Aorta (tissue), 5 donors: ENCODE measurements around the gene PLB1. TPM values are rescaled to one million over a fixed set of nuclear protein-coding genes. Genes with fewer than 3 reads are reported as not detected.

Source experiments
- ATAC-seq: fragments of 200-7000 bp; cut with Tn5 transposase; one replicate; pipeline ENCODE4 v1.9.1; 2022; ENCODE audit warnings: moderate library complexity; ENCODE audit not compliant: low FRiP score
- DNase-seq, 2 donors: peaks; one replicate each; pipeline ENCODE4 v3.0.0-alpha.2; 2020
- H3K27ac ChIP-seq, 2 donors: one replicate each; pipeline ENCODE4 v1.5.1; 2013; ENCODE audit warnings: low read length in 2 of 2, mild to moderate bottlenecking in 2 of 2, moderate library complexity in 2 of 2, control low read depth in 1 of 2, inconsistent platforms in 1 of 2, low read depth in 1 of 2
- H3K27me3 ChIP-seq, 2 donors: one replicate each; pipeline ENCODE4 v1.6.1; 2013; ENCODE audit warnings: control low read depth in 1 of 2, low read length in 1 of 2, mild to moderate bottlenecking in 1 of 2, moderate library complexity in 1 of 2; ENCODE audit not compliant: insufficient read depth in 2 of 2, control insufficient read depth in 1 of 2
- H3K36me3 ChIP-seq, 2 donors: one replicate each; pipeline ENCODE4 v1.6.1; 2013; ENCODE audit warnings: control low read depth in 1 of 2, low read length in 1 of 2, mild to moderate bottlenecking in 1 of 2; ENCODE audit not compliant: insufficient read depth in 2 of 2, control insufficient read depth in 1 of 2
- H3K4me1 ChIP-seq, 2 donors: one replicate each; pipeline ENCODE4 v1.6.1; 2013; ENCODE audit warnings: low read length in 2 of 2, control low read depth in 1 of 2, mild to moderate bottlenecking in 1 of 2, moderate library complexity in 1 of 2; ENCODE audit not compliant: insufficient read depth in 2 of 2, control insufficient read depth in 1 of 2
- H3K4me3 ChIP-seq, 2 donors: one replicate each; pipeline ENCODE4 v1.5.1; 2013; ENCODE audit warnings: low read length in 2 of 2, control low read depth in 1 of 2, mild to moderate bottlenecking in 1 of 2
- H3K9me3 ChIP-seq: one replicate; pipeline ENCODE4 v1.6.1; 2013; ENCODE audit warnings: mild to moderate bottlenecking, low read length; ENCODE audit not compliant: control insufficient read depth
- WGBS, 2 donors: extraction: QIAGEN DNeasy Blood & Tissue Kit; methylation state at CpG; one replicate each; pipeline ENCODE4 v1.1.7; 2013; 5-methylcytosine and 5-hydroxymethylcytosine counted together
- intact Hi-C, 2 donors: fragments of 100-400 bp; cut with DNase I; formaldehyde crosslinking; loops; one replicate each; pipeline versions ENCODE4 v1.14.2 to v1.15.0; 2022
- polyA plus RNA-seq, 2 donors: library from polyadenylated mRNA; stranded (reverse); fragments of 200-250 nt; gene quantifications; one replicate each; pipeline ENCODE4 v1.2.3, GENCODE V29; 2013
- total RNA-seq, 2 donors: library from RNA; stranded (reverse); fragmentation: NEBNext Ultra II Directional; extraction: Animal tissue kit (Norgen Biotek cat#: 25700); gene quantifications; one replicate each; pipeline ENCODE4 v1.2.1, GENCODE V29; 2021
- donor health status: healthy with polysubstance abuse.
- donor health status: Bipolar disorder and iron deficiency.
- donor health status: DM: no; HTN: no; CAD: no.
- donor health status: DM: no; HTN: no; CAD: no.
- donor health status: DM: yes; HTN: yes; CAD: no.

PLB1 gene
- total and polyA plus RNA-seq, 4 donors: 4.9 to 16.3 (median 7.1) TPM

DNA sequence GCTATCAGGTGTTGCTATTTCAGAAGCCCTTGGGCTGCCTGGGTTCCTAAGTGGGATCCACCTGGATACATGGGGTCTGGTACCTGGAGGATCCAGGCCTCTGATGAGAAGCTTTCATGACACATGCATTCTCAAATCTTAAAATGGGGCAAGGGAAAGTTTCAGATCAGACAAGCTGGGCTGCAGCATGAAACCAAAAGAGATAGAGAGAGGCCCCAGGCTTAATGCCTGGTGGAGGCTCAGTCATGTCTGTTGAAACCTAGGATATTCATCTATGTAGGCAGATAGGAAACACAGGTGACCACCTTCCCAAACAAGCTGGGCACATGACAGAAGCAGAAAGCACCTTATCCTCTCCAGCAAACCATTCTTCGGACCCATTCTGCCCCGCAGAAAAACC is 18.8 kb upstream of the PLB1 start:
- Histone ChIP-seq H3K27me3 (no peaks in the 10 kb centered on the region), H3K36me3 (no peaks in the 10 kb centered on the region), H3K9me3 (no peaks in the 10 kb centered on the region), H3K4me3 (no peak overlapping the region), H3K27ac (no peak overlapping the region), H3K4me1 (no peaks in the 10 kb centered on the region)
- intact Hi-C loops: no loop called here
- DNase-seq (no peak), ATAC-seq (no peak)
- 92 to 93% methylated on average over 2 of the region's 2 CpGs for WGBS, 2 donors

DNA sequence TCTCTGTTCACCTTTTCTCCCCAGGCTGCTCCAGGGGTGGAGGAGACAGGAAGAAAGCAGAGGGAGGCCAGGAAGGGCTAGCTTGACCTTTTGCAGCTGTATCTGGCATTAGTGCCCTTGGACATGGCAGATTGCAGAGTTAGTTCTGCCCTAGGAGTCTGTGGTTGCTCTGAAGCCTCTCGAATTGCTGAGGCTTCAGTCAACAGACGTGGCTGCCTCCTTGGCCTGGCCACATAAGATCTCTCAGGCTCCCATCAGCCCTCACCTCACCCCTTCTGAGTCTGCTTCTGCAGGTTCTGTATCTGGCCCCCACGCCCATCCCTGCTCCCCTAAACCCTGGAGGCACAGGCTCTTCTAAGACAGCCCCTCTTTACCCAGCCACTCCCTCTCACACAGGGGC is 18.2 kb upstream of the PLB1 start:
- Histone ChIP-seq H3K27me3 (no peaks in the 10 kb centered on the region), H3K36me3 (no peaks in the 10 kb centered on the region), H3K27ac (no peak overlapping the region), H3K4me3 (no peak overlapping the region), H3K9me3 (no peaks in the 10 kb centered on the region), H3K4me1 (no peaks in the 10 kb centered on the region)
- intact Hi-C loops: no loop called here
- DNase-seq (no peak), ATAC-seq (no peak)
- 87 to 93% methylated on average over 3 of the region's 3 CpGs for WGBS, 2 donors

DNA sequence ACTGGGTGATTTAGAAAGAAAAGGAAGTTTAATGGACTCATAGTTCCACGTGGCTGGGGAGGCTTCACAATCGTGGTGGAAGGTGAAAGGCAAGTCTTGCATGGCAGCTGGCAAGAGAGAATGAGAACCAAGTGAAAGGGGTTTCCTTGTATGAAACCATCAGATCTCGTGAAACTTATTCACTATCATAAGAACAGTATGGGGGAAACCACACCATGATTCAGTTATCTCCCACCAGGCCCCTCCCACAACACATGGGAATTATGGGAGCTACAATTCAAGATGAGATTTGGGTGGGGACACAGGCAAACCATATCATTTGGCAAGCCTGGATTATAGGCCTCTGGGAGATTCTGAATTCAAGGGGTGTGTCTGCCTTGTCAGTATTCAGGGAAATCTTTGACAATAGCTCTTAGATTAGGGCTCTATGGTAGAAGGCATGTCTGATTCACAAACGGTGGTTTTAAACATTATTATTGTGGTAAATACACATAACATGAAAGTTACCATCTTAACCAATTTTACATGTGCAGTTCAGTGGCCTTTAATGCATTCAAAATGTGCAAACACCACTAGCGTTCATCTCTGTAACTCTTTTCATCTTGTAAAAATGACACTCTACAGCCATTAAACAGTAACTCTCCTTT is 15.3 kb upstream of the PLB1 start:
- H3K4me3 ChIP-seq: no peak overlapping the region
- WGBS, 2 donors: 79 to 81% methylated on average over 5 of the region's 5 CpGs
- no peaks in the 10 kb centered on the region for H3K36me3 ChIP-seq
- DNase-seq: no peak
- intact Hi-C loops: no loop called here
- H3K4me1 ChIP-seq: no peaks in the 10 kb centered on the region
- no peak for ATAC-seq
- no peaks in the 10 kb centered on the region for H3K9me3 ChIP-seq
- no peak overlapping the region for H3K27ac ChIP-seq
- no peaks in the 10 kb centered on the region for H3K27me3 ChIP-seq

DNA sequence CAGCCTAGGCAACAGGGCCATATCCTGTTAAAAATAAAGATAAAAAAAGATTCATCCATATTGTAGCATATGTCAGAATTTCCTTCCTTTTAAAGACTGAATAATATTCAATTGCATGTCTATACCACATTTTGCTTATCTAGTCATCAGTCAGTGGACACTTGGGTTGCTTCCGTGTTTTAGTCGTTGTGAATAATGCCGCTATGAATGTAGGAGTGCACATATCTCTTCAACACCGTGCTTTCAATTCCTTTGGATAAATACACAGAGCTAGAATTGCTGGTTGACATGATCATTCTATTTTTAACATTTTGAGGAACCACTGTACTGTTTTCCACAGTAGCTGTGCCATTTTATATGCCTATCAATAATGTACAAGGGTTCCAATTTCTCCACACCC is 14.0 kb upstream of the PLB1 start:
- 61 to 67% methylated on average over 4 of the region's 4 CpGs for WGBS, 2 donors
- intact Hi-C loops: no loop called here
- Histone ChIP-seq H3K9me3 (no peaks in the 10 kb centered on the region), H3K4me3 (no peak overlapping the region), H3K36me3 (no peaks in the 10 kb centered on the region), H3K27ac (no peak overlapping the region), H3K4me1 (no peaks in the 10 kb centered on the region), H3K27me3 (no peaks in the 10 kb centered on the region)
- no peak for ATAC-seq
- no peak for DNase-seq

DNA sequence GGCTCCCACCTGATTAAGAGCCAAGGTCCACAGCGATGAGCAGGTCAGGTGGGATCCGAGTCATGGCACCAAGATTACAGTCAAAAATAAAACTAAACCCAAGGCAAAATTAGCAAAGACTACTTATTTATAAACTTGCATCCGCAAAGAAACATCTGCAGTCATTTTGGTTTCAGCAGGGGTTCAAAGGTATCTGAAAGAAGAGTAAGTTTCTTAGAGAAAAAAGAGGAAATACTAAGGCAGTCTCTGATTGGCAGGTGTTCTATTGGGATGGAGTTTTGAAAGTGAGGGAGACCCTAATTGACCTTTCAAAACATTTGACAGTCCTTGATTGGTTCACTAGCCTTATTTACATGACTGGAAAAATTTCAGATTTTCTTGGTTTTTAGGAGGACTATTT is 11.0 kb upstream of the PLB1 start:
- Histone ChIP-seq H3K27ac (no peak overlapping the region), H3K36me3 (no peaks in the 10 kb centered on the region), H3K4me3 (no peak overlapping the region), H3K27me3 (no peaks in the 10 kb centered on the region), H3K4me1 (no peaks in the 10 kb centered on the region), H3K9me3 (no peaks in the 10 kb centered on the region)
- DNase-seq (no peak), ATAC-seq (no peak)
- WGBS, 2 donors: 95 to 97% methylated on average over 3 of the region's 3 CpGs
- intact Hi-C loops: no loop called here

DNA sequence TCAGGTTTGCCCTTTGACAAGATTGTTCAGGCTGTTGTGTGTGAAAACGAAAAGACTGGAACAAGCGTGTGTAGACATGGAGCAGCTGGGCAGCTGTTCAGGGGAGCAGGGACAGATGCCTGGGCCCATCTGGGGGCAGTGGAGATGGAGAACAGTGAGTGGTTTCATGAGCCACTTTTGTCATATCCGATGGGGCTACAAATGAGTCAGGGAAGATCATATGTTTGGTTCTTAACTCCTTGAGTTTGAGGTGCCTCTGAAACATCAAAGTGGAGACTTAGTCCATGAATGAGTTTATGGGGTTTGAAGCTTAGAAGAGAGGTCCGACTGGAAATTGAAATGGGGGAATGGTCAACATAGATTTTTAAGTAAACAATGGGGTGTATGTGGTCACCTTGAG is 9.3 kb upstream of the PLB1 start:
- Histone ChIP-seq H3K4me1 (no peaks in the 10 kb centered on the region), H3K4me3 (no peak overlapping the region), H3K27ac (no peak overlapping the region), H3K27me3 (no peaks in the 10 kb centered on the region), H3K9me3 (no peaks in the 10 kb centered on the region), H3K36me3 (no peaks in the 10 kb centered on the region)
- ATAC-seq: no peak
- 92% methylated on average over 4 of the region's 4 CpGs for WGBS, 2 donors
- intact Hi-C loops: no loop called here
- no peak for DNase-seq

DNA sequence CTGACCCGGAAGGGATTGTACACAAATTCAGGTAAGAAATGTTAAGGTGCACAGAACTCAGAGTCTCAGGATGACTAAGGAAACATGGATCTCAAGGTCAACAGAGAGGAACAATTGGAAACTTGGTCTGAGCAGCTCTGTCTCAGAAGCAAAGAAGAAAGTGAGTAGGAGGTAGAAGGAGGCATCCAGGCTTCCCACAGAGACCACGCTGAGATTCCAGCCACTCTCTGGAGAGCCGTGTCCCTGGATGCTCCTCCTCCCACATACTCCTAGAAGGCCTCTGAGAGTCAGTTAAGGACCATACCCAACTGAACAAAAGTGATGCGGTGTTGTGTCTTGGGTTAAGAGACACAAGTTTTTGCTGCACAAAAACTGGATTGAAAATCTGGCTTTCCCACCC is 8.6 kb upstream of the PLB1 start:
- Histone ChIP-seq H3K36me3 (no peaks in the 10 kb centered on the region), H3K27ac (no peak overlapping the region), H3K27me3 (no peaks in the 10 kb centered on the region), H3K4me3 (no peak overlapping the region), H3K4me1 (no peaks in the 10 kb centered on the region), H3K9me3 (no peaks in the 10 kb centered on the region)
- DNase-seq: no peak
- WGBS, 2 donors: 81 to 87% methylated on average over 4 of the region's 4 CpGs
- no peak for ATAC-seq
- intact Hi-C loops: no loop called here

DNA sequence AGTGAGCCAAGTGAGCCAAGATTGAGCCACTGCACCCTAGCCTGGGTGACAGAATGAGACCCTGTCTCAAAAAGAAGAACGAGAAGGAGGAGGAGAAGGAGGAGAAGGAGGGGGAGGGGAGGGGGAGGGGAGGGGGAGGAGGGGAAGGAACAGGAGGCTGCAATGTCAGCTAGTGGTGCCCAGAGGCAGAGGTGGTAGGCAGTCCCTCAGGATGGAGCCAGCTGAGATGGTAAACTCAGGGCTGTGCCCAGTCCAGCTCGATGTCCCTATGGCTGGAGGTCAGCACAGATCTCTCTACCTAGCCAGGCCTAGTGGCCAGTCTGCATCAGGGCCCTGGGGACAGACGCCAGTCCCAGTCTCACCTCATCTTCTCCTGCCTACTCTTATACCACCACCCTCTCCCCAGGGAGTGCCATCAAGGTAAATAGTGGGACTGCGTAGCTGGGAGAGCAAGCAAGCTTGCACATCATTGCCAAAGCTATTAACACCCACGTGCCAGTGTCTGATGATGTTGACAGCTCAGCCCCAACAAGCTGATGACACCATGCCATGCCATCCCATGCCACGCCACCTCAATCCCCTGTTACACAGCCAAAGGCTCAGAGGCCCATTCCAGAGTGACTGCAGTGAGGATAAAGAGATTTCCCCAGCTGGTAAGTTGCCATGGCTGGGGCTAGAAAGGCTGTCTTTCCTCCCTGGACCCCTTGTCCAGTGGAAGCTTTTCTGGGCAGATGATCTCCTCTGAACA is 7.6 kb upstream of the PLB1 start:
- H3K4me3 ChIP-seq: no peak overlapping the region
- H3K27ac ChIP-seq: no peak overlapping the region
- intact Hi-C loops: no loop called here
- DNase-seq (no peak), ATAC-seq (no peak)
- no peaks in the 10 kb centered on the region for H3K27me3 ChIP-seq
- no peaks in the 10 kb centered on the region for H3K4me1 ChIP-seq
- H3K9me3 ChIP-seq: no peaks in the 10 kb centered on the region
- no peaks in the 10 kb centered on the region for H3K36me3 ChIP-seq
- WGBS, 2 donors: 69 to 80% methylated on average over 5 of the region's 6 CpGs

DNA sequence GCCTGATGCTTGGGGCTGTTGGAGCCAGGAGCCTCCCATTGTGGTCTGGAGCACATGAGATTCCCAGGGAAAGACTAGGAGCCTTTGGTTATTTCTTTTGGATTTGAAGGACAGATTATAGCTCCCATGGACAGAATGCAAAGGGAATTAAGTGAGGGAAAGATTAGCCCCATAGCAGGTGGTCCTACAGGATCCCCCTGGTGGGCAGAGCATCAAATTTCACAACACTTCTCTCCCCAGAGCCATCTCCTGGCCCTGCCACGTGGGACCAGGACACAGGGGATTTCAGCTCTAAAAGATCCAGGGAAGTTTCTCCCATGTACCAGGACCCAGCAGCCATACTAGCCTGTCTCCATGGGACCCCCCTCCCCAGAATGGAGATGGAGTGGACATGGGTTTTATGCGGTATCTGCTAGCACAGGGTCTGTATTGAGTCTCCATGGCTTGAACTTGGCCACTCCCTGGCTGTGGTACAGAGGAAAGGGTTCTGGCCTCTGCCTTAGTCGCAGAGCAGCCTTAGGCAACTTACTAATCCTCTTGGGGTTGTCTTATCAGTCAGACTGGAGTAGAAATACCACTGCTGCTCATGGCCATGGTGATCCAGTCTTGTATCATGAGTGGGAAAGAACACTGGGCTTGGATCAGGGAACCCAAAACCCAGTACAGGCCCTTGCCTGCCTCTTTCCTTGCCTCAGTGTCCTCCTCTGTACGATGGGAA is 6.8 kb upstream of the PLB1 start:
- no peaks in the 10 kb centered on the region for H3K9me3 ChIP-seq
- no peak for ATAC-seq
- no peaks in the 10 kb centered on the region for H3K36me3 ChIP-seq
- H3K4me3 ChIP-seq: no peak overlapping the region
- intact Hi-C loops: no loop called here
- H3K4me1 ChIP-seq: no peaks in the 10 kb centered on the region
- no peak for DNase-seq
- H3K27ac ChIP-seq: no peak overlapping the region
- H3K27me3 ChIP-seq: no peaks in the 10 kb centered on the region
- 74 to 77% methylated on average over 4 of the region's 4 CpGs for WGBS, 2 donors
